ENCODE results near the gene NEBL.

GRCh38 chr10:20768843-20769242, 128.3 kb downstream of the NEBL start:
- no peak for TF ChIP-seq POLR2A (IDR thresholded peaks at IDR 0.05)
- TF ChIP-seq CTCF (IDR thresholded peaks at IDR 0.05) = peak in 4 of 7 experiments; percentile 23 to 35 (median 29)
